ENCODE data around the gene GALNTL6. TPM values are rescaled to one million over a fixed set of nuclear protein-coding genes. Genes with fewer than 3 reads are reported as not detected.

Gene GALNTL6
- total RNA-seq, 1 donor from 2014 or later, result not detected

DNA sequence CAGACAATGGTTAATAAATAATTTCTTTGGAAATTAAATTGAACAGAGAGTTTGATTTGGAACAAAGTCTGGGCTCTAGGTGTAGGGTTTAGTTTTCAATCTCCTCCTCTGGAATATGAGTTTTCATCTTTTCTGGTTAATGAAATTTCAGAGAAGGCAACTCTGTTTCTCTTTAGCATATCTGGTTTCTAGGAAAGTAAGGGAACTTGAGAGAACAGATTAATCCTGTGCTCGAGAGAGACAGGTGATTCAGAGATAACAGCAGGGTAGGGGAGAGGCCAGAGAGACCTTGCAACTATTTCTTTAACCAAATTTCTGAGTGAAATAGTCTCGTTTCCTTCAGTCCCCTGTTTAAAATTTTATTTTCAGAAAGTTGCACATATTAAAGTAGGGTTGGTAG is 275.4 kb downstream of the GALNTL6 start:
- Histone ChIP-seq H3K4me3 (no peak overlapping the region), H3K27ac (no peak overlapping the region), H3K4me1 (no peaks in the 10 kb centered on the region), H3K9me3 (no peaks in the 10 kb centered on the region), H3K27me3 (no peaks in the 10 kb centered on the region), H3K36me3 (no peaks in the 10 kb centered on the region)
- intact Hi-C loops (cut with DNase I), result no loop called here
- TF ChIP-seq, protein P1, sequence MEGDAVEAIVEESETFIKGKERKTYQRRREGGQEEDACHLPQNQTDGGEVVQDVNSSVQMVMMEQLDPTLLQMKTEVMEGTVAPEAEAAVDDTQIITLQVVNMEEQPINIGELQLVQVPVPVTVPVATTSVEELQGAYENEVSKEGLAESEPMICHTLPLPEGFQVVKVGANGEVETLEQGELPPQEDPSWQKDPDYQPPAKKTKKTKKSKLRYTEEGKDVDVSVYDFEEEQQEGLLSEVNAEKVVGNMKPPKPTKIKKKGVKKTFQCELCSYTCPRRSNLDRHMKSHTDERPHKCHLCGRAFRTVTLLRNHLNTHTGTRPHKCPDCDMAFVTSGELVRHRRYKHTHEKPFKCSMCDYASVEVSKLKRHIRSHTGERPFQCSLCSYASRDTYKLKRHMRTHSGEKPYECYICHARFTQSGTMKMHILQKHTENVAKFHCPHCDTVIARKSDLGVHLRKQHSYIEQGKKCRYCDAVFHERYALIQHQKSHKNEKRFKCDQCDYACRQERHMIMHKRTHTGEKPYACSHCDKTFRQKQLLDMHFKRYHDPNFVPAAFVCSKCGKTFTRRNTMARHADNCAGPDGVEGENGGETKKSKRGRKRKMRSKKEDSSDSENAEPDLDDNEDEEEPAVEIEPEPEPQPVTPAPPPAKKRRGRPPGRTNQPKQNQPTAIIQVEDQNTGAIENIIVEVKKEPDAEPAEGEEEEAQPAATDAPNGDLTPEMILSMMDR (IDR thresholded peaks at IDR 0.05), result no peak
- no peak for DNase-seq (ENCODE audit: low spot score in 2 of 2)

DNA sequence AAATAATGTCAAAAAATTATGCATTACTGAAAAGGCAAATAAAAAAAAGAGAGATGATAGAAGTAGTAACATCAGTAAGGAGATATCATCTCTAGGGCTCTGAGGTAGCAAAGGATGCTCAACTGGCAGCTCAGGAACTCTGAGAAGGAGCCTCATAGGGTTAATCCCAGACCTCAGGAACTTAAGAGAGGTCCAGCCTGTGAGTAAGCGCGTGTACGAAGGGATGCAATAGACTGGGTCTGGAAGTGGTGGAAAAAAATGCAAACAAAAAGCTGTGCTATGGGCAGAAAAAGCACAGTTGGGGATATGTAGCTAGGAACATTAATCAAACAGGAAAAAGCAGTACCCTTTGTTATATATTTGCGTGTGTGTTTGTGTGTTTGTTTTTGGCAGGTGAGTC is 282.0 kb downstream of the GALNTL6 start:
- Histone ChIP-seq H3K27me3 (no peaks in the 10 kb centered on the region), H3K27ac (no peak overlapping the region), H3K4me1 (no peaks in the 10 kb centered on the region), H3K36me3 (no peaks in the 10 kb centered on the region), H3K4me3 (no peak overlapping the region), H3K9me3 (no peaks in the 10 kb centered on the region)
- intact Hi-C loops (cut with DNase I), result no loop called here
- TF ChIP-seq, protein P1 (IDR thresholded peaks at IDR 0.05), result no peak
- no peak for DNase-seq (ENCODE audit: low spot score in 2 of 2)

DNA sequence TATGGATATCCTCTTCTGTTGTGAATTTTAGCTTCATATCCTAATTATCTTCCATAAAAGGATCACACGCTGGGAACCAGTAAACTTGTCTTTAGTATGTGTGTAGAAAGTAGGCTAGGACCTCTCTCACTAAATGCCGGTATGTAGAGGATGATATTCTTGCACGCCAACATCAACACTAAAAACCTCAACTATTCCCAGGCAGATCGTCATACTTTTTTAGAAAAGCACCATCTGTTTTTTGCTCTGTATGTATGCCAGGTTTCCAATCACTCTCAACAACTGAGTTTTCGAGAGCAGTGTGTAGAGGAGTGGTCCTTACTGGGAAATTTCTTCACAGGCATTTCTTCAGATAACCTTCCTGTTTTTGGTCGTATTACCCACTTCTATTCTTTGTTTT is 283.6 kb downstream of the GALNTL6 start:
- H3K27ac ChIP-seq, result no peak overlapping the region
- intact Hi-C loops (cut with DNase I), result no loop called here
- H3K27me3 ChIP-seq, result no peaks in the 10 kb centered on the region
- no peaks in the 10 kb centered on the region for H3K4me1 ChIP-seq
- no peaks in the 10 kb centered on the region for H3K36me3 ChIP-seq
- DNase-seq (ENCODE audit: low spot score in 2 of 2), result no peak
- no peak overlapping the region for H3K4me3 ChIP-seq
- no peaks in the 10 kb centered on the region for H3K9me3 ChIP-seq
- TF ChIP-seq, protein P1 (IDR thresholded peaks at IDR 0.05), result no peak

DNA sequence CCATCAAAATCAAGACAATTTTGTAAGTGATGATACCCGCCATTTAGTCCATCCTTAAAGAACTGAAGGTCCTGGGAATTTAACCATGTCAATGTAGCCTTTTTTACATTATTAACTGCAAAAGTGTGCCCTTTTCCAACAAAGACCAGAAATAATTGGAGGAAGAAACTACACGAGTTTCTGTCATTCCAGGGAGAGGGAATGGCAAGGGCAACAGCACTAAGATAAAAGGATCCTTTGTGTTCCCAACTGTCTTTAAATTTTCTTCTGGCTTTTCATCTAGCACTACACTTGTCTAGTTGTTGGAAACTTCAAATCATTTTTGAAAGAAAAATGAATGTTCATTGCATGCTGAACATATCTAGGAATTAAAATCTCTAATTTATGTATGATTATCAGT is 286.2 kb downstream of the GALNTL6 start:
- Histone ChIP-seq H3K4me3 (no peak overlapping the region), H3K27me3 (no peaks in the 10 kb centered on the region), H3K9me3 (no peaks in the 10 kb centered on the region), H3K36me3 (no peaks in the 10 kb centered on the region), H3K4me1 (no peaks in the 10 kb centered on the region), H3K27ac (no peak overlapping the region)
- no peak for DNase-seq (ENCODE audit: low spot score in 2 of 2)
- TF ChIP-seq, protein P1 (IDR thresholded peaks at IDR 0.05), result no peak
- intact Hi-C loops (cut with DNase I), result no loop called here

DNA sequence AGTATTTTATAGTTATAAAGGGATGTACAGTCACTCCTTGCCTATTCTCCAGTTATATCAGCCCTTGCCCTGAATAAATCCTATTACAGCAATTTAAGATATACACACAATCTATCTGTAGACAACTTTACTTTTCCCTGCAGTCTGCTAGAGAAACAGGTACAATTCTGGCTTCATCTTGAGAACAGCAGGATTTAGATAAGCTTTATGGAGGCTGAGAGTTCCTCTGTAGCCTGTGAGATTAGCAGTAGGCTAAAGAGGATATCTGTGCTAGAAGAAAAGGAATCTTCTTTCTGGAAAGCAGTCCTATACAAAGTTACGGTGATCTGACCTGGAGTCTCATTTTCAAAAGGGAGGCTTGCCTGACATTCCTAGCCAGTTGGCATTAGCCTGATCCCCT is 290.3 kb downstream of the GALNTL6 start:
- Histone ChIP-seq H3K4me1 (no peaks in the 10 kb centered on the region), H3K27me3 (no peaks in the 10 kb centered on the region), H3K27ac (no peak overlapping the region), H3K4me3 (no peak overlapping the region), H3K9me3 (no peaks in the 10 kb centered on the region), H3K36me3 (no peaks in the 10 kb centered on the region)
- no peak for DNase-seq (ENCODE audit: low spot score in 2 of 2)
- intact Hi-C loops (cut with DNase I), result no loop called here
- TF ChIP-seq, protein P1 (IDR thresholded peaks at IDR 0.05), result no peak

DNA sequence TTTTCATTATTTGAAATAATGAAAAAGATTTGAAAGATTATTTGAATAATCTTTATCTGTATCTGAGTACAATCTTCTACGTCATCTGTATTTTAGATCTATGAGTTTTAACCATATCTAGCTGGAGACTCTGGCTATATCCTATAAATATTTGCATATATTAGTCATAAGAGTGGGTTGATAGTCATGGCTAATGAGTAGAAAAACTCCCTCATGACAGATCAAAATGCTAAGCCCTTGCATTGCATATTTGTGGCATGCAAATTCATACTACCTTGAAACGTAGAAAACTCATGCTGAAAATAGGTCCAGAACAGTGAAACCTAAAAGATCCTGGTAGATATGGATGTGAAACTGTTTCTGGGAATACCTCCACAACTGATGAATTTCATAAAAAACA is 291.3 kb downstream of the GALNTL6 start:
- TF ChIP-seq, protein P1 (IDR thresholded peaks at IDR 0.05), result no peak

More for the DNA sequence above, 291.3 kb downstream of the GALNTL6 start:
- Histone ChIP-seq H3K27me3 (no peaks in the 10 kb centered on the region), H3K27ac (no peak overlapping the region), H3K36me3 (no peaks in the 10 kb centered on the region), H3K4me3 (no peak overlapping the region), H3K4me1 (no peaks in the 10 kb centered on the region), H3K9me3 (no peaks in the 10 kb centered on the region)
- DNase-seq (ENCODE audit: low spot score in 2 of 2), result no peak
- intact Hi-C loops (cut with DNase I), result no loop called here
